ENCODE results near the gene PTGDR.

Gene PTGDR

DNA sequence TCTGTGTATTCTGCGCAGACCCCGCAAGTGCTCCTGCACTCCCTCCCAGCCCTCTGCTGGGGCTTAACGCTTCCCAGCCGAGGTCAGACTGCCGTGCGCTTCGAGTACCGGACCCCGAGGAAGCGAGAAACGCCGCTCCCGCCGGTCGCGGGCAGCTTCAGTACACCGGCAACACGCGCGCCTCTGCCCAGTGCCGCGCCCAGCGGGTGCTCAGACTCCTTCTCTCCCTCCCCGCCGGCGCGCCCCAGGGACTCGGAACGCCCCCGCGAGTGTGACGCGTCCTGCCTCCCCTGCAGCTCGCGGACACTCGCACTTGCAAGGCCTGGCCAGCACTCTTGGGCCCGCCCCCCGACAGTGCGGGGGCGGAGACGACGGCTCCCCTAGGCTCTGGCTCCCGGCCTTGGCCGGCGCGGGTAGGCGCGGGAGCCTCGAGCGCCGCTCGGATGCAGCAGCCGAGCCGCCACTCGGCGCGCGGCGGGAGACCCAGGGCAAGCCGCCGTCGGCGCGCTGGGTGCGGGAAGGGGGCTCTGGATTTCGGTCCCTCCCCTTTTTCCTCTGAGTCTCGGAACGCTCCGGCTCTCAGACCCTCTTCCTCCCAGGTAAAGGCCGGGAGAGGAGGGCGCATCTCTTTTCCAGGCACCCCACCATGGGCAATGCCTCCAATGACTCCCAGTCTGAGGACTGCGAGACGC lies 46.6 kb downstream of the PTGDR start, which contains the start of gene PTGER2:
Gene PTGER2 (plus strand): TSS at position 410 of the 692 bp plus-strand sequence. CDS start 237 bp downstream, at position 647.
- no peak for DNase-seq

GRCh38 chr14:52314595-52315354 lies 47.3 kb downstream of the PTGDR start:
- no peak for DNase-seq

DNA sequence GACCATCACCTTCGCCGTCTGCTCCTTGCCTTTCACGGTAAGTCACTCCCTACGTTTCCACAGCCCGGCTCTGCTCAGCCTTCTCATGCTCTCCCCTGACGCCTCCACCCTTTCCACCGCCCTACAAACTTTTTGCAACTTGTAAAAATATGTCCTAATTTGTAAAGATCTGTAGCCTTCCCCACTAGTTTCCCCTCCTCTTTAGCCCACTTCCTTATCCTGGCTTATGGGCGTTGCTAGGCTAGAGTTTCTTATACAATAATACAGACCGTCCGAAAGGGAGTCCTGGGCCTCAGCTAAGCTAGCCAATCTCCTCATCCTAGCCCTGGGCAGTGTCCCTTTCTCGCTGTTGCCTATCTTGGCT lies 47.8 kb downstream of the PTGDR start:
- DNase-seq, result no peak

GRCh38 chr14:52318062-52318461 lies 50.6 kb downstream of the PTGDR start:
- no peak for DNase-seq

DNA sequence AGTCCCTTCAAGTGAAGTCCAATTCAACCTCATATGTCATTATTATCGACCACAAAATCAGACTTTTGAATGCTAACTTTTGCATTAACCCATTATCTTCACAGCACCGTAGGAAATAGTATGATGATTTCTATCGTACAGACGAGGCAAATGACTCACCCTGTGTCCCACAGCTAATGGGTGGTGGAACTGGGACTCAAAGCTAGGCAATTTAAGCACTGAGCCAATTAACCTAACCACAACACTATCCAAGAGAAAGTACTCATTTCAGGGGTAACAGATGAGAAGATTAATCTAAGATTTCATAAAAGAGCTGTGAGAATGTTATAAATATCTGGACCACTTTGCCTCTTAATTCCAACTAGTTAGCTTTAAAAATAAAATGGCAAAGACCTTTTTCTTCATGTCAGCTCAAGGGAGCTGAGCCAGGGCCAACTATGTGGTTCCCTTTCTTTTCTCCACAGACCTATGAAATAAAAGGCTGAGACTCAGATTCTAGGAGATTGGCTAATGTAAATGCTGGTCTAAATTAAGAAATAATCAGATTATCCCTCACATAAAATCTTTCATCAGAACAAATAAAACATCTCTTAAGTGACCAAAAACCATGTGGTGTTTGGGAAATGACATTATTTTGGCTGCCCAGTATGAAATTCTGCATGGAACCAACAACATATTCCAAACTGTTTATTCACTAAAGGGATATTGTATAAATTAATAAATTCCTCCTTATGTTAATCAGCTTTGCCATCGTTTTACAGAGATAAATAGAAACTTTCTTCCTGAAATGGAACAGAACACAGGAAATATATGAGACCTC lies 51.5 kb downstream of the PTGDR start:
- DNase-seq, result no peak

DNA sequence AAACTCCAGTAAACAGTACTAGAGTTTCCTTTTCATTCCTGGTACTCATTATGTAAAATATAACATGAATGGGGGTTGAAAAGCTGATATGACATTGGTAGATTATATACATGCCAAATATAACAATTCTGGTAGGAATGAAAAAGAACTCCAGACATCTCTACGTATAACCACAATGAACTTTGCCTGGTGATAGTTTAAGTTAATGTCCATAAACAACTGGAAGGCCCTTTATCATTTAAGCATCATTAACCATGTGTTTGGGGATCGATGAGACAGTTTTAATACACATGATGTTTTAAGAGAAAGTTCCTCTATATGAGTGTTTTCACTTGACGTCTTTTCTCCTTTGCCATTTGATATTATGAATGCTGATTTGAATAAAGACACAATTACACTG lies 52.4 kb downstream of the PTGDR start:
- no peak for DNase-seq

DNA sequence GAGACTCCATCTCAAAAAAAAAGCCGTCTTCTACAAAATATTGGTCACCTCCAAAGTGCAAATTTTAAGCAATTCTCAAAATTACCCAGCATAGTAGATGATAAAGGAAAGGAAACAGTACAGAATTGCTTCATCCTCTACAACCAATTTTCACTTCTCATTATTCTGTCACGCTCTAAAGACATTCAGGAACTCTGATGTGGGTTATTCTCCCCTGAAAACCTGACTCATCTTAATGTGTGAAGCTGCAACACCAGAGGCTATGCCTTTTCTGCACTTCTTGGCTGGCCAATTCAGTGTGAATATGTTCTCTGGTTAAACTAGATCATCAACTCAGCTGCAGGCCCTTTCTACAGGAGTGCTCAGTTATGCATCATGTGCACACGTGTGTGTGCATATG lies 57.6 kb downstream of the PTGDR start:
- DNase-seq, result no peak

DNA sequence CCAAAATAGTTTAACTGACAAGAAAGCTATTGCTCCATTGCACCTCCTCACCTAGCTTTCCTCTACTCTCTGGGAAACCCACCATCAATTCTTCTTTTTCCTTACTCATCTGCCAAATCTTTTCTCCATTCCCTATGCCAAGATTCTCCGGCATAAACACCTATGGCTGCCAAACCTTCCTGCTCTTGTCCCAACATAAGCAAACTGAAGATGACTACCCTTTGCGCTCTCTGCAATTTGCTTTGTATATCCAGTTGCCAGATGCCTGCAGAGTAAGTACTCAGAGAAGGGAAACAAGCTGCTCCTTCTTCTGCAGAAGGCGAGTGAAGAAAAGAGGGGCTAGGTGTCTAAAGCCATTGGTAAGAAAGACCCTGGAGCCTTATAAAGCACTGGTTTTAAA lies 58.1 kb downstream of the PTGDR start:
- no peak for DNase-seq

Data from GF-D8 (cell line).